HG03442 (cell line): ENCODE measurements around the gene RPS19BP1.
A peak's percentile ranks its signal among the peaks of the same experiment; 100 is the strongest.
"Not testable (repeated sequence)": the region's sequence is repeated elsewhere in the genome, so short reads cannot be mapped to it uniquely, and the experiment has no call there.

Experiments used
- ATAC-seq: cut with Tn5 transposase; IDR thresholded peaks from one replicate; pipeline ENCODE4 v1.9.1; 2021; ENCODE audit warnings: mild to moderate bottlenecking, moderate library complexity; ENCODE audit not compliant: unreplicated experiment

The RPS19BP1 gene

DNA sequence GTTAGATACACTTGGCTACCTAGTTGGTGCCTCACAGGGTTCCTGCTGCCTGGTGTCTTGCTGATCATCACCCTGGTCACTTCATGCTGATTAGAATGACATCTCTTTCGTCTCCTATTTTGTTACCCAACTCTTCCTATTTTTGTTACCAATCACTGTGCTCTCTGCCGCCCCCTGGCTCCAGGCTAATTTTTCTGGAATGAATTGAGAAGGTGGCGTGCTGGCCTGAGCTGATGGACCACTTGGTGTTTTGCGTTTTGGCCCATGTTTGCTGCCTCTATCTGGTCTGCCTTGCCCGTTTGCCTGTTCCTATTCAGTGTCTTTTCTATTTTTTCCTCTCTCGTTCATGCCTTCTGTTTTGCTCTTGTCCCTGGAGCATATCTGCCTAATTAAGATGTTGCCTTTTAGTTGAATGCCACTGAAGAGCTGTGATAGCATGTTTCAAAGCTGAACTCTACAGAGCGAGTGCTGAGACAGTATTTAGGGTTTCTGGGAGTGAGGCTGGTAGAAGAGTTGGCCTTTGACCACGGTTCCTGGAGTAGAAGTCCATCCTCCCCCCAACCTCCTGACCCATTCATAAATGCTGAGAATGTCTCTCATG, 18.1 kb downstream of the RPS19BP1 start:
- ATAC-seq, result no peak

- ATAC-seq, result no peak
Observed at GRCh38 chr22:39513791-39514190, 18.8 kb downstream of the RPS19BP1 start.

- no peak for ATAC-seq
Observed at GRCh38 chr22:39512026-39512425, 20.5 kb downstream of the RPS19BP1 start.

GRCh38 chr22:39511226-39511625, 21.3 kb downstream of the RPS19BP1 start:
- no peak for ATAC-seq

- no peak for ATAC-seq
Observed at GRCh38 chr22:39510529-39511149, 21.9 kb downstream of the RPS19BP1 start.

DNA sequence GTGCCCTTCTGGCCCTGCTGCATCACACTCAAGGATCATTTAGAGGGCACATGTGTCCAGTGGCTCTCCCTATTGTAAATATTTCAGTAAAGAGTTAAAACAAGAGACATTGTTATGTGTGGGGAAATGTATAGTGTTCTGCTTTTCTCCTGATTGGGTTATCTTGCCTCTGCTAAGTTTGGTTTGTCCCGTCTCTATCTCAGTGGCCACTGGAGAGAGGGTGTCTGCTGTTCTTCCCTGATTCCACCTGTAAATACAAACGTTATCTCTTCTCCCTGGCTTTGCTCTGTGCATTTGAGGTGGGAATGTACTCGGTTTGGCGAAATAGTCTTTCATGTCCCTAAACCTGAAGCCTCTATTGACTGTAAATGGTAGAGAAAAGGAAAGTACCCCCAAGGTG, 24.2 kb downstream of the RPS19BP1 start:
- ATAC-seq, result no peak

GRCh38 chr22:39507021-39507420, 25.5 kb downstream of the RPS19BP1 start:
- not testable (repeated sequence) for ATAC-seq

DNA sequence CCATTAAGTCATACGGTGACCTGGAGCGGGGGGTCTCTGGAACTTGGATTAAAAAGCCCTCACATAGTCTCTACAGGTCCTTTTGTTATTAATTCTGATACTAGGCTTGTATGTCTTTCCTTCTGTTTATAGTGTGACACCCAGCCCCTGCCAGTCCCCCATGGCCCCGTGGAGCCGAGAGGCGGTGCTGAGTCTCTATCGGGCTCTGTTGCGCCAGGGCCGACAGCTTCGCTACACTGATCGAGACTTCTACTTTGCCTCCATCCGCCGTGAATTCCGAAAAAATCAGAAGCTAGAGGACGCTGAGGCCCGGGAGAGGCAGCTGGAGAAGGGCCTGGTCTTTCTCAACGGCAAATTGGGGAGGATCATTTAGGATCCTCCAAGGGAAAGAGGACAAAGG, 28.5 kb downstream of the RPS19BP1 start:
- ATAC-seq, result no peak

GRCh38 chr22:39503630-39504029, 28.9 kb downstream of the RPS19BP1 start:
- no peak for ATAC-seq

DNA sequence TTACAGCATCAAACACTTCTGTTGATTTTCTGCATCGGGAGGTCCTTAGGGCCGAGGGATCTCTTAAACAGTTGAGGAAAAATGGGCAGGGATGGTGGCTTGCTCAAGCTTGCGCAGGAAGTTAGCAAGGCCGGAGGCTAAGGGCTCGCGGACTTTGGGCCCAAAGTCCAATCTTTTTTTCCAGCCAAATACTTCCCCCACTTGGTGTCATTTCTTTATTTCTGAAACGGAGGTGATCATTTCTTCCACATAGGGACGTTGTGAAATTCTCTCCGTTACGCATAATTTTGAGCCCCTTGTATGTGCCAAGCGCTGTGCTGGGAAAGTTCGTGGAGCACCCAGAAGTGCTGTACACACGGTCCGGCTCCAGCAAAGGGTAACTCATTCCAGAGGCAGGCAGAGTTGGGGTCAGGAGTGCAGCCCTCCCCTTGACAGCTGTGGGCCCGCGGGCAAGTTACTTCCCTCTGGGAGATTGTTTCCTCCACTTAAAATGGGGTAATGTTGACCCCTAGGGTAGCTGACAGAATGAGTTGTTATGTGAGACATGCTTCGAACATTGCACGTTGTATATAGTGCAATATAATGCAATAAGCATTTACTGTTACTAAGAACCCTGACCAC, 29.6 kb downstream of the RPS19BP1 start:
- no peak for ATAC-seq

DNA sequence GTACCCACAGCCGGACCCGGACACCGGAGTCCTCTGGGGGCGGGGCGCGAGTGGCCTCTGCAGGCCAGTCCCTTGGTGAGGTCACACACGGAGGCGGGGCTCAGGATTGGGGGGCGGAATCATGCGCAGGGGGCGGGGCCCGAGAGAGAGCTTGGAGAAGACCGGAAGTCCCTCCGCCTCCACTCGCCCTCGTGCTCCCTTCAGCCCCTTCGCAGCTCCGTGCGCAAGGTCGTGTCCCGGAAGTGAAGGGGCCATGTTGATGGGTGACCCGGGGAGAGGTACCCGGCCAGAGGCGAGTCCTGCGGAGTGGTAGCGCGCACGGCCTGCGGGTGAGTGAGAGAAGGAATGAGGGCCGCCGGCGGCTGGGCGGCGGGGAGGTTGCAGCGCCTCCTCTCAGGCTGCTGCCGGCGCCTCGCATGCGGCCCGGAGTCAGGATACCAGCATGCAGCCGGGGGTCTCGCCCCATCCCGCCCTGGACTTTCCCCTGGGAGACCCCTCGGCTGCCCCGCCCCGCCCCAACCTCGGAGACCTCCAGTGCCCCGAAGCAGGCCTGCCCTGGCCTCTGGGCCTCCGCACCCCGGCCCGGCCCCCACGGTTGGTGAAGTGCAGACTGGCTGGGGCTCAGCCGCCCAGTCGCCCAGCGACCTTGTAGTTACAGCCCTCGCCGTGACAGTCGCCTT, 30.3 kb downstream of the RPS19BP1 start, which contains the start of gene MIEF1:
Gene MIEF1, plus strand, starts transcription at position 182 of the 680 bp plus-strand sequence. CDS start 9,005 bp downstream, outside the sequence.
- ATAC-seq, result peak; percentile 89

- no peak for ATAC-seq
Observed at GRCh38 chr22:39501644-39502108, 30.9 kb downstream of the RPS19BP1 start.

GRCh38 chr22:39500101-39500500, 32.4 kb downstream of the RPS19BP1 start:
- no peak for ATAC-seq

- ATAC-seq, result no peak
Observed at GRCh38 chr22:39498802-39499201, 33.7 kb downstream of the RPS19BP1 start.

- no peak for ATAC-seq
Observed at GRCh38 chr22:39498368-39498767, 34.2 kb downstream of the RPS19BP1 start.

DNA sequence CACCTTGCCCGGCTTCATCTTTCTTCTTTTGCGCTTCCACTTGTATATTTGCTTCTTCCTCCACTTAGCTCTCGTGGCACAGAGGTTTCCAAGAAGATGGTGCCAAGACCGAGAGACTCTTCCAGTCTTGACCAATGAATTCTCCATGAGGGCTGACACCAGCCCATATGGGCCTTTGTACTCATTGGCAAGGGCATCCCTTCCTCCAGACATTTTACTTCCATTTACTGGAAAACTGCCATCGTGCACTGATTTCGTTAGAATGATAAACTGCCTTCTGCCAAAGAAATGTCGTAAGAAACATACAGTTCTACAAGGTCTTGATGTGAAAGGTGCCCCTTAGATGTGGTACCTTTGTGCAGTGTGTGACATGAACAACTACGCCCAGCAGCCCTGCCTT, 35.1 kb downstream of the RPS19BP1 start:
- no peak for ATAC-seq

DNA sequence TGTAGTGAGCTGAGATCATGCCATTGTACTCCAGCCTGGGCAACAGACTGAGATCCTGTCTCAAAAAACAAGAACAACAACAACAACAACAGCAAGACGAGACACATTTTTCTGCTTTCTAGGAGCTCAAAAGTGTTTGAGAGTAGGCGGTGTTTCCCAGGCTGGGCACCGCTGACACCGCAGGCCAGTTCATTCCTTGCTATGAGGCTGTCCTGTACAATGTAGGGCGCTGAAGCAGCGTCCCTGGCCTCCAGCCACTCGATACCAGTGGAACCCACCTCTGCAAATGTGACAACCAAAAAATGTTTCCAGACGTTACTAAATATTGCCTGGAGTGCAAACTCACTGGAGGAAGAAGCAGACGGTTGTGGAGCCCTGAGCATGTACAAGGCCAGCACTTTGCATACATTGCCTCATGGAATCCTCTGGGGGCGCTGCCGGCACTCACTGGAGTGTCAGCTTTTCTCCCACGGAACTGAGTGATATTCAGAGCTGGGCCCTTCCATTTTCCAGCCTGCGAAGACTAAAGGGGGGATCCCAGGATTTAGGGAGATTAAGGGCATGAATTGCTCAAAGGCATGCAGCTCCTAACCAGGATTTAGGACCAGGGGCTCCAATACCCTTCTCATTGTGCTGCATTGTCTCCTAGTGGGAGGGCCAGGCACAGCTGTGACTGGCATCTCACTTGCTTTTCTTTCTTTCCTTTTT, 36.3 kb downstream of the RPS19BP1 start:
- ATAC-seq, result no peak

DNA sequence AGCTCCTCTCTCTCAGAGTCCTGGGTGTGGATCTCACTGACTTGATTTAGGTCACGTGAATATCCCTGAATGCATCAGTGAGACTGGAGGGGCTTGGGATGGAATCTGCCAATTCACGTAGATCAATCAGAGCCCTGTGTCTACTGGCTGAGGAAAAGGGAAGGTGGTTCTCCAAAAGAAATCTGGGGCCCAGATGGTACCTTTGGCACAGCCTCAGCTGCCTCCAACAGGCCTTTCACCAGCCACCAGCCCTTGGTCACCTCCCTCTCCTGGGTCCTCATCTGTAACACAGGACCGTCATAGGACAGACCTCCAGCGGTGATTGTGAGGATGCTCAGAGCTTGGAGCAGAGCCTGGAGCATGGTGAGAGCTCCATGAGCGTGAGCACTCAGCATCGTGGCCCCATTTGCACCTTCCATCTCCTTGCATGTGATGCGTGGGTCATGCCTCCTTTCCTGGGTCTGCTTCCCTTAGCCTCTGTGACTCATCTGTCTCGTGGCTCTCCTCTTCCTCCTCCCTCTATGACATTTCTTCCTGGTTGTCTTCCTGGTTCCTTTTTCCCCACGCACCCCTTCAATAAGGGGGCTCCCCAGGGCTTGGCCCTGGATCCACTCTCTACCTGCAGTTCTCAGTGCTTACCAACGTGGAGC, 38.0 kb downstream of the RPS19BP1 start:
- ATAC-seq, result no peak

DNA sequence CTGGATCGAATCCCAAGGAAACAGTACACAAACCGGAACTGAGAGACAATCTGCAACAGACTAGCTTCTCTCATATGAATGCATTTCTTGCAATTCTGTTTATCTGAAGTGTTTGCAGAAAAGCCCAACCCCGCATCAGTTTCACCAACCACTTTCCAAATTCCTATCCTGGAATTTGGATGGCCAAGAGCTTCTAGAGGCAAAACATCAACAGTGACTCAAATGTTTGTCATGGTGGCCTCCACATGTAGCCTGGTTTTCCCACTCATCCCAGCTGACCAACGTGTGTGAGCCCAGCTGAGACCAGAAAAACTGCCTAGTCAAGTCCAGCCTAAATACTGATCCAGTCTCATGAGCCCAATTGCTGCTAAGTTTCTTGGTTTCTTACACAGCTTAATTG, 38.8 kb downstream of the RPS19BP1 start:
- no peak for ATAC-seq

- no peak for ATAC-seq
Observed at GRCh38 chr22:39492186-39492585, 40.4 kb downstream of the RPS19BP1 start.

GRCh38 chr22:39491696-39492095, 40.9 kb downstream of the RPS19BP1 start:
- ATAC-seq, result no peak
